Measurements from ENCODE around the gene ZNF823.
"Not testable (repeated sequence)": the region's sequence is repeated elsewhere in the genome, so short reads cannot be mapped to it uniquely, and the experiment has no call there.

ZNF823 gene

GRCh38 chr19:11680689-11681302 is 58.0 kb downstream of the ZNF823 start:
- DNase-seq (ENCODE audit: low read depth) = no peak

- DNase-seq (ENCODE audit: low read depth) = no peak
Observed at GRCh38 chr19:11678504-11678903, 60.2 kb downstream of the ZNF823 start.

GRCh38 chr19:11676661-11677600 is 61.8 kb downstream of the ZNF823 start:
- not testable (repeated sequence) for DNase-seq (ENCODE audit: low read depth)

GRCh38 chr19:11675569-11675968 is 63.2 kb downstream of the ZNF823 start:
- DNase-seq (ENCODE audit: low read depth) = no peak

GRCh38 chr19:11674067-11674492 is 64.7 kb downstream of the ZNF823 start:
- DNase-seq (ENCODE audit: low read depth) = no peak

- no peak for DNase-seq (ENCODE audit: low read depth)
Observed at GRCh38 chr19:11673608-11674041, 65.1 kb downstream of the ZNF823 start.
